Liver (tissue), 3 donors: ENCODE data around the gene LBP.

Source experiments
- EGR1 ChIP-seq, 2 donors: IDR thresholded peaks; 2 replicates each; pipeline ENCODE4 v1.6.1; 2016 to 2018; ENCODE audit warnings: antibody characterized with exemption in 2 of 2, low read depth in 2 of 2
- HNF4G ChIP-seq: IDR thresholded peaks from 2 replicates; pipeline ENCODE4 v1.6.1; 2016; ENCODE audit warnings: antibody characterized with exemption
- RAD21 ChIP-seq, 2 donors: IDR thresholded peaks; 2 replicates each; pipeline ENCODE4 v1.6.1; 2016; ENCODE audit warnings: antibody characterized with exemption in 2 of 2, mild to moderate bottlenecking in 2 of 2
- SP1 ChIP-seq: IDR thresholded peaks from 2 replicates; pipeline ENCODE4 v1.6.1; 2018; ENCODE audit warnings: antibody characterized with exemption, mild to moderate bottlenecking
- TAF1 ChIP-seq: conservative IDR thresholded peaks from 2 replicates; pipeline ENCODE4 v1.6.1; 2016; ENCODE audit warnings: antibody characterized with exemption, mild to moderate bottlenecking
- YY1 ChIP-seq: IDR thresholded peaks from 2 replicates; pipeline ENCODE4 v1.6.1; 2016; ENCODE audit warnings: antibody characterized with exemption, mild to moderate bottlenecking
- TF ChIP-seq, protein P1 (sequence below): IDR thresholded peaks from 2 replicates; pipeline ENCODE4 v1.6.1; 2016; ENCODE audit warnings: antibody characterized with exemption, mild to moderate bottlenecking
- TF ChIP-seq, protein P2 (sequence below): fragments of 150-350 bp; IDR thresholded peaks from 2 replicates; pipeline ENCODE4 v1.5.1; 2017; ENCODE audit warnings: improper control_type of control experiment, low read depth, low read length; ENCODE audit not compliant: missing input control
- TF ChIP-seq, protein P3 (sequence below): IDR thresholded peaks from 2 replicates; pipeline ENCODE4 v1.6.1; 2016; ENCODE audit warnings: antibody characterized with exemption
- donor health status: healthy.
- donor health status: healthy.

DNA sequence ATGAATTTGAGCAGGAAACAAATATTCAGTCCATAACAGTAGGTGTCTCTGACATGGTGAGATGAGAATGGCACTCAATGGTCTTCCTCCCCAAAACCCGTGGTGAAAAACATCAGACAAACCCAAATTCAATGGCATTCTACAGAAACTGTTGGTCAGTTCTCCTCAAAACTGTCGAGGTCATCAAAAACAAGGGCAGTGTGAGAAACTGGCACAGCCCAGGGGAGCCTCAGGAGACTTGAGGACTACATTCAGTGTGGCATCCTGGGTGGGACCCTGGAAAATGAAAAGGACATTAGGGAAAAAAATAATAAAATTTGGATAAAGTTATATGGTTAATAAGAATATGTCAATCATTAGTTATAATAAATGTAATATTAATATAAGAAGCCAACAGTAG, 40.6 kb downstream of the LBP start:
- TF ChIP-seq, protein P1, sequence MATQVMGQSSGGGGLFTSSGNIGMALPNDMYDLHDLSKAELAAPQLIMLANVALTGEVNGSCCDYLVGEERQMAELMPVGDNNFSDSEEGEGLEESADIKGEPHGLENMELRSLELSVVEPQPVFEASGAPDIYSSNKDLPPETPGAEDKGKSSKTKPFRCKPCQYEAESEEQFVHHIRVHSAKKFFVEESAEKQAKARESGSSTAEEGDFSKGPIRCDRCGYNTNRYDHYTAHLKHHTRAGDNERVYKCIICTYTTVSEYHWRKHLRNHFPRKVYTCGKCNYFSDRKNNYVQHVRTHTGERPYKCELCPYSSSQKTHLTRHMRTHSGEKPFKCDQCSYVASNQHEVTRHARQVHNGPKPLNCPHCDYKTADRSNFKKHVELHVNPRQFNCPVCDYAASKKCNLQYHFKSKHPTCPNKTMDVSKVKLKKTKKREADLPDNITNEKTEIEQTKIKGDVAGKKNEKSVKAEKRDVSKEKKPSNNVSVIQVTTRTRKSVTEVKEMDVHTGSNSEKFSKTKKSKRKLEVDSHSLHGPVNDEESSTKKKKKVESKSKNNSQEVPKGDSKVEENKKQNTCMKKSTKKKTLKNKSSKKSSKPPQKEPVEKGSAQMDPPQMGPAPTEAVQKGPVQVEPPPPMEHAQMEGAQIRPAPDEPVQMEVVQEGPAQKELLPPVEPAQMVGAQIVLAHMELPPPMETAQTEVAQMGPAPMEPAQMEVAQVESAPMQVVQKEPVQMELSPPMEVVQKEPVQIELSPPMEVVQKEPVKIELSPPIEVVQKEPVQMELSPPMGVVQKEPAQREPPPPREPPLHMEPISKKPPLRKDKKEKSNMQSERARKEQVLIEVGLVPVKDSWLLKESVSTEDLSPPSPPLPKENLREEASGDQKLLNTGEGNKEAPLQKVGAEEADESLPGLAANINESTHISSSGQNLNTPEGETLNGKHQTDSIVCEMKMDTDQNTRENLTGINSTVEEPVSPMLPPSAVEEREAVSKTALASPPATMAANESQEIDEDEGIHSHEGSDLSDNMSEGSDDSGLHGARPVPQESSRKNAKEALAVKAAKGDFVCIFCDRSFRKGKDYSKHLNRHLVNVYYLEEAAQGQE: no peak
- TF ChIP-seq EGR1 (IDR thresholded peaks at IDR 0.05; ENCODE audit: low read depth in 2 of 2) (no peak), YY1 (no peak), TAF1 (no peak), SP1 (no peak), RAD21 (IDR thresholded peaks at IDR 0.05) (no peak), HNF4G (no peak)
- TF ChIP-seq, protein P2, sequence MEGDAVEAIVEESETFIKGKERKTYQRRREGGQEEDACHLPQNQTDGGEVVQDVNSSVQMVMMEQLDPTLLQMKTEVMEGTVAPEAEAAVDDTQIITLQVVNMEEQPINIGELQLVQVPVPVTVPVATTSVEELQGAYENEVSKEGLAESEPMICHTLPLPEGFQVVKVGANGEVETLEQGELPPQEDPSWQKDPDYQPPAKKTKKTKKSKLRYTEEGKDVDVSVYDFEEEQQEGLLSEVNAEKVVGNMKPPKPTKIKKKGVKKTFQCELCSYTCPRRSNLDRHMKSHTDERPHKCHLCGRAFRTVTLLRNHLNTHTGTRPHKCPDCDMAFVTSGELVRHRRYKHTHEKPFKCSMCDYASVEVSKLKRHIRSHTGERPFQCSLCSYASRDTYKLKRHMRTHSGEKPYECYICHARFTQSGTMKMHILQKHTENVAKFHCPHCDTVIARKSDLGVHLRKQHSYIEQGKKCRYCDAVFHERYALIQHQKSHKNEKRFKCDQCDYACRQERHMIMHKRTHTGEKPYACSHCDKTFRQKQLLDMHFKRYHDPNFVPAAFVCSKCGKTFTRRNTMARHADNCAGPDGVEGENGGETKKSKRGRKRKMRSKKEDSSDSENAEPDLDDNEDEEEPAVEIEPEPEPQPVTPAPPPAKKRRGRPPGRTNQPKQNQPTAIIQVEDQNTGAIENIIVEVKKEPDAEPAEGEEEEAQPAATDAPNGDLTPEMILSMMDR: no peak
- TF ChIP-seq, protein P3, sequence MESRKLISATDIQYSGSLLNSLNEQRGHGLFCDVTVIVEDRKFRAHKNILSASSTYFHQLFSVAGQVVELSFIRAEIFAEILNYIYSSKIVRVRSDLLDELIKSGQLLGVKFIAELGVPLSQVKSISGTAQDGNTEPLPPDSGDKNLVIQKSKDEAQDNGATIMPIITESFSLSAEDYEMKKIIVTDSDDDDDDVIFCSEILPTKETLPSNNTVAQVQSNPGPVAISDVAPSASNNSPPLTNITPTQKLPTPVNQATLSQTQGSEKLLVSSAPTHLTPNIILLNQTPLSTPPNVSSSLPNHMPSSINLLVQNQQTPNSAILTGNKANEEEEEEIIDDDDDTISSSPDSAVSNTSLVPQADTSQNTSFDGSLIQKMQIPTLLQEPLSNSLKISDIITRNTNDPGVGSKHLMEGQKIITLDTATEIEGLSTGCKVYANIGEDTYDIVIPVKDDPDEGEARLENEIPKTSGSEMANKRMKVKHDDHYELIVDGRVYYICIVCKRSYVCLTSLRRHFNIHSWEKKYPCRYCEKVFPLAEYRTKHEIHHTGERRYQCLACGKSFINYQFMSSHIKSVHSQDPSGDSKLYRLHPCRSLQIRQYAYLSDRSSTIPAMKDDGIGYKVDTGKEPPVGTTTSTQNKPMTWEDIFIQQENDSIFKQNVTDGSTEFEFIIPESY: no peak
